ENCODE results near the gene DPP10.

The DPP10 gene

GRCh38 chr2:115779085-115779632 lies 1336.7 kb downstream of the DPP10 start:
- no peak for TF ChIP-seq SIN3A (IDR thresholded peaks at IDR 0.05; ENCODE audit: borderline replicate concordance, insufficient read depth, low read length)
- TF ChIP-seq TAF1 (IDR thresholded peaks at IDR 0.05; ENCODE audit: borderline replicate concordance, insufficient read depth, low read length): no peak
- TF ChIP-seq, protein P1, sequence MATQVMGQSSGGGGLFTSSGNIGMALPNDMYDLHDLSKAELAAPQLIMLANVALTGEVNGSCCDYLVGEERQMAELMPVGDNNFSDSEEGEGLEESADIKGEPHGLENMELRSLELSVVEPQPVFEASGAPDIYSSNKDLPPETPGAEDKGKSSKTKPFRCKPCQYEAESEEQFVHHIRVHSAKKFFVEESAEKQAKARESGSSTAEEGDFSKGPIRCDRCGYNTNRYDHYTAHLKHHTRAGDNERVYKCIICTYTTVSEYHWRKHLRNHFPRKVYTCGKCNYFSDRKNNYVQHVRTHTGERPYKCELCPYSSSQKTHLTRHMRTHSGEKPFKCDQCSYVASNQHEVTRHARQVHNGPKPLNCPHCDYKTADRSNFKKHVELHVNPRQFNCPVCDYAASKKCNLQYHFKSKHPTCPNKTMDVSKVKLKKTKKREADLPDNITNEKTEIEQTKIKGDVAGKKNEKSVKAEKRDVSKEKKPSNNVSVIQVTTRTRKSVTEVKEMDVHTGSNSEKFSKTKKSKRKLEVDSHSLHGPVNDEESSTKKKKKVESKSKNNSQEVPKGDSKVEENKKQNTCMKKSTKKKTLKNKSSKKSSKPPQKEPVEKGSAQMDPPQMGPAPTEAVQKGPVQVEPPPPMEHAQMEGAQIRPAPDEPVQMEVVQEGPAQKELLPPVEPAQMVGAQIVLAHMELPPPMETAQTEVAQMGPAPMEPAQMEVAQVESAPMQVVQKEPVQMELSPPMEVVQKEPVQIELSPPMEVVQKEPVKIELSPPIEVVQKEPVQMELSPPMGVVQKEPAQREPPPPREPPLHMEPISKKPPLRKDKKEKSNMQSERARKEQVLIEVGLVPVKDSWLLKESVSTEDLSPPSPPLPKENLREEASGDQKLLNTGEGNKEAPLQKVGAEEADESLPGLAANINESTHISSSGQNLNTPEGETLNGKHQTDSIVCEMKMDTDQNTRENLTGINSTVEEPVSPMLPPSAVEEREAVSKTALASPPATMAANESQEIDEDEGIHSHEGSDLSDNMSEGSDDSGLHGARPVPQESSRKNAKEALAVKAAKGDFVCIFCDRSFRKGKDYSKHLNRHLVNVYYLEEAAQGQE (IDR thresholded peaks at IDR 0.05; ENCODE audit: insufficient read depth in 1 of 2, low read depth in 2 of 2, low read length in 2 of 2): no peak
- TF ChIP-seq FOXP2 (optimal IDR thresholded peaks at IDR 0.05; ENCODE audit: borderline replicate concordance, extremely low read depth, extremely low read length, insufficient read depth): no peak
- TF ChIP-seq POLR2AphosphoS5 (IDR thresholded peaks at IDR 0.05; ENCODE audit: low read depth, low read length): no peak

- TF ChIP-seq TAF1 (IDR thresholded peaks at IDR 0.05; ENCODE audit: borderline replicate concordance, insufficient read depth, low read length): no peak
- TF ChIP-seq, protein P1 (IDR thresholded peaks at IDR 0.05; ENCODE audit: insufficient read depth in 1 of 2, low read depth in 2 of 2, low read length in 2 of 2): no peak
- TF ChIP-seq FOXP2 (optimal IDR thresholded peaks at IDR 0.05; ENCODE audit: borderline replicate concordance, extremely low read depth, extremely low read length, insufficient read depth): no peak
- no peak for TF ChIP-seq POLR2AphosphoS5 (IDR thresholded peaks at IDR 0.05; ENCODE audit: low read depth, low read length)
- no peak for TF ChIP-seq SIN3A (IDR thresholded peaks at IDR 0.05; ENCODE audit: borderline replicate concordance, insufficient read depth, low read length)
These were observed 1339.8 kb downstream of the DPP10 start for GRCh38 chr2:115782286-115782685.

- TF ChIP-seq FOXP2 (optimal IDR thresholded peaks at IDR 0.05; ENCODE audit: borderline replicate concordance, extremely low read depth, extremely low read length, insufficient read depth): no peak
- TF ChIP-seq, protein P1 (IDR thresholded peaks at IDR 0.05; ENCODE audit: insufficient read depth in 1 of 2, low read depth in 2 of 2, low read length in 2 of 2): no peak
- TF ChIP-seq POLR2AphosphoS5 (IDR thresholded peaks at IDR 0.05; ENCODE audit: low read depth, low read length): no peak
These were observed 1353.6 kb downstream of the DPP10 start for GRCh38 chr2:115796078-115796477.

GRCh38 chr2:115807276-115807675 lies 1364.8 kb downstream of the DPP10 start:
- TF ChIP-seq TAF1 (IDR thresholded peaks at IDR 0.05; ENCODE audit: borderline replicate concordance, insufficient read depth, low read length) (no peak), SIN3A (IDR thresholded peaks at IDR 0.05; ENCODE audit: borderline replicate concordance, insufficient read depth, low read length) (no peak), POLR2AphosphoS5 (IDR thresholded peaks at IDR 0.05; ENCODE audit: low read depth, low read length) (no peak), FOXP2 (optimal IDR thresholded peaks at IDR 0.05; ENCODE audit: borderline replicate concordance, extremely low read depth, extremely low read length, insufficient read depth) (no peak)
- TF ChIP-seq, protein P1 (IDR thresholded peaks at IDR 0.05; ENCODE audit: insufficient read depth in 1 of 2, low read depth in 2 of 2, low read length in 2 of 2): no peak

DNA sequence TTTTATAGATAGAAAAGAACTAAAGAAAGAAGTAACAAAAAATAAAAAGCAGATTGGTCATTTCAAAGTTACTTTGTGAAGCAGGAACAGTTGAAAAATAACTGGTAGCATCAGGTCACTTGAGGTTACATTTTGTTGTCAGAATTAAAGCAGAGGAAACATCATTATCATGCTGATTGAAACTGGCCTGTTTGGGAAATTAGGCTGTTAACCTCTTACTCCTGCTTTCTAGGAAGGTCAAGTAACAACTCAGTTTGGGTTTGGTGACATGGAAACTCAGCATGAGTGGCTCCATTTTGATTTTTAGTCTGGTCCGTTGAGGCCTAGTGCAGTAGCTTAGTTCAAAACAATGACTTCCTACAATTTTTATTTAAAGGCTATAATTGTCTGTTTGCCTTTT lies 1383.5 kb downstream of the DPP10 start:
- TF ChIP-seq SIN3A (IDR thresholded peaks at IDR 0.05; ENCODE audit: borderline replicate concordance, insufficient read depth, low read length) (no peak), POLR2AphosphoS5 (IDR thresholded peaks at IDR 0.05; ENCODE audit: low read depth, low read length) (no peak), TAF1 (IDR thresholded peaks at IDR 0.05; ENCODE audit: borderline replicate concordance, insufficient read depth, low read length) (no peak), FOXP2 (optimal IDR thresholded peaks at IDR 0.05; ENCODE audit: borderline replicate concordance, extremely low read depth, extremely low read length, insufficient read depth) (no peak)
- TF ChIP-seq, protein P1 (IDR thresholded peaks at IDR 0.05; ENCODE audit: insufficient read depth in 1 of 2, low read depth in 2 of 2, low read length in 2 of 2): no peak
